Measurements from ENCODE around the gene PARD3. TPM values are rescaled to one million over a fixed set of nuclear protein-coding genes. Genes with fewer than 3 reads are reported as not detected.
A peak's percentile ranks its signal among the peaks of the same experiment; 100 is the strongest.

The PARD3 gene
- total RNA-seq, 1 experiment from 2014 or later, result 154 TPM

DNA sequence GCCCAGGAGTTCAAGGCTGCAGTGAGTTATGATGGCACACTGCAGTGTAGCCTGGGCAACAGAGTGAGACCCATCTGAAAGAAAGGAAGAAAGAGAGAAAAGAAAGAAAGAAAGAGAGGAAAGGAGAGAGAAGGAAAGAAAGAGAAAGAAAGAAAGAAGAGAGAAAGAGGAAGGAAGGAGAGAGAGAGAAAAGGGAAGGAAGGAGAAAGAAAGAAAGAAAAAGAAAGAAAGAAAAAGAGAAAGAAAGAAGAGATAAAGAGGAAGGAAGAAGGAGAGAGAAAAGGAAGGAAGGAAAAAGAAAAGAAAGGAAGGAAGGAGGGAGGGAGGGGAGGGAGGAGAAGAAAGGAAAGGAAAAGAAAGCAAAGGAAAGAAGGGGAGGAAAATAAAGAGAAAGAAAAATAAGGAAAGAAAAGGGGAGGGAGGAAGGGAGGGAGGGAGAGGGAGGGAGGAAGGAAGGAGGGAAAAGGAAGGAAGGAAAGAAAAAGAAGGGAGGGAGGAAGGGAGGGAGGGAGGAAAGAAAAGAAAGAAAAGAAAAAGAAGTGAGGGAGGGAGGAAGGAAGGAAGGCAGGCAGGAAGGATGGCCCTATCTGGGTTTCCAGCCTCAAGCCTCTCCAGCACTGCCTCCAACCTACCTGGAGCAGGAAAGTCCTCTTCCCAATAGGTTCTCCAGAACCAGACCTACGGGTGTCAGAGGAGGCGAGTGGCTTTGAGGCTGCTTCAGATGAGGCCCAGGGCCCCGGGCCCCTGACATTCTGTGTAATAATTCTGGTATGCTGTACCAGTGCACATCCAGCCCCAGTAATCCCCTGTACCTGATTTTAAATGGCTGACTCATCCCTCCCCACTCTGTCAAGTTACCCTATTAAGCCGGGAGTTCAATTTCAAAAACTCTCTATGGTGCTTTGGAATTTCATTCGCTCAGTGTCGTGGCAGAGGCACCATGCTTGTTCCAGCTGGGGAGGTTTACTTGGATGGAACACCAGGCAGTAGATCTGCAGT, 6.8 kb upstream of the PARD3 start:
- peak; percentile 74 for ATAC-seq
- H3K27me3 ChIP-seq (ENCODE audit: low read length), result no peaks in the 10 kb centered on the region
- no peaks in the 10 kb centered on the region for H3K9me2 ChIP-seq (replicated peaks; ENCODE audit: low read length)
- ChIA-PET CTCF (interaction anchor here (0.6 to 0.7 kb wide), 2 partner anchors 32 to 91 kb away, joined by 3 to 8 read pairs; no protein-coding TSS in a partner anchor), POLR2A (ENCODE audit: unreplicated experiment) (interaction anchor here (0.6 to 0.7 kb wide), 2 partner anchors 8 to 406 kb away, joined by 4 to 8 read pairs; no protein-coding TSS in a partner anchor)
- peak overlapping the region; percentile 7 for H3K4me2 ChIP-seq (ENCODE audit: low read length)
- no peaks in the 10 kb centered on the region for H3K9me3 ChIP-seq (ENCODE audit: low read length)
- H2AFZ ChIP-seq (ENCODE audit: low read length), result peak overlapping the region; percentile 32
- no TSS peak for BruUV-seq (replicated peaks)
- H3K79me2 ChIP-seq (ENCODE audit: low read length), result no peaks in the 10 kb centered on the region
- H3K36me3 ChIP-seq (ENCODE audit: low read depth, low read length), result no peaks in the 10 kb centered on the region
- intact Hi-C loops (cut with micrococcal nuclease), result no loop called here
- no peak overlapping the region for H3K4me3 ChIP-seq (ENCODE audit: low read length)
- H4K20me1 ChIP-seq (ENCODE audit: low read length), result no peaks in the 10 kb centered on the region
- no peak overlapping the region for H3K9ac ChIP-seq (ENCODE audit: low read length)
- peak; percentile 92 for DNase-seq
- peaks cover 7% of the 10 kb centered on the region for H3K4me1 ChIP-seq (ENCODE audit: insufficient read depth, low read length)
- H3K27ac ChIP-seq (ENCODE audit: low read length), result no peak overlapping the region
- H3F3A ChIP-seq (ENCODE audit: low read length, unreplicated experiment), result no peaks in the 10 kb centered on the region
- TF ChIP-seq, protein P1, sequence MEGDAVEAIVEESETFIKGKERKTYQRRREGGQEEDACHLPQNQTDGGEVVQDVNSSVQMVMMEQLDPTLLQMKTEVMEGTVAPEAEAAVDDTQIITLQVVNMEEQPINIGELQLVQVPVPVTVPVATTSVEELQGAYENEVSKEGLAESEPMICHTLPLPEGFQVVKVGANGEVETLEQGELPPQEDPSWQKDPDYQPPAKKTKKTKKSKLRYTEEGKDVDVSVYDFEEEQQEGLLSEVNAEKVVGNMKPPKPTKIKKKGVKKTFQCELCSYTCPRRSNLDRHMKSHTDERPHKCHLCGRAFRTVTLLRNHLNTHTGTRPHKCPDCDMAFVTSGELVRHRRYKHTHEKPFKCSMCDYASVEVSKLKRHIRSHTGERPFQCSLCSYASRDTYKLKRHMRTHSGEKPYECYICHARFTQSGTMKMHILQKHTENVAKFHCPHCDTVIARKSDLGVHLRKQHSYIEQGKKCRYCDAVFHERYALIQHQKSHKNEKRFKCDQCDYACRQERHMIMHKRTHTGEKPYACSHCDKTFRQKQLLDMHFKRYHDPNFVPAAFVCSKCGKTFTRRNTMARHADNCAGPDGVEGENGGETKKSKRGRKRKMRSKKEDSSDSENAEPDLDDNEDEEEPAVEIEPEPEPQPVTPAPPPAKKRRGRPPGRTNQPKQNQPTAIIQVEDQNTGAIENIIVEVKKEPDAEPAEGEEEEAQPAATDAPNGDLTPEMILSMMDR (conservative IDR thresholded peaks at IDR 0.05; ENCODE audit: low read depth, low read length), result no peak

DNA sequence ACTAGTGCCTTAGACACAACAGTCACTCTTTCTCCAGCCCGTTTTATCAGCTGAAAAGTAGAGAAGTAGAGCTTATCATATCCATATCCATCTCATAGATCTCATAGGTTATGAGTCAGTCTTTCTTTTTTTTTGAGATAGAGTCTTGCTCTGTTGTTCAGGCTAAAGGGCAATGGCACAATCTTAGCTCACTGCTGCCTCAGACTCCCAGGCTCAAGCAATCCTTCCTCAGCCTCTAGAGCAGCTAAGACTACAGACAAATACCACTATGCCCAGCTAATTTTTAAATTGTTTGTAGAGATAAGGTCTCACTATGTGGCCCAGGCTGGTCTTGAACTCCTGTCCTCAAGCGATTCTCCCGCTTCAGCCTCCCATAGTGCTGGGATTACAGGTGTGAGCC, 2.5 kb upstream of the PARD3 start:
- Histone ChIP-seq H3K9me3 (ENCODE audit: low read length) (no peaks in the 10 kb centered on the region), H3K9ac (ENCODE audit: low read length) (no peak overlapping the region), H3K36me3 (ENCODE audit: low read depth, low read length) (no peaks in the 10 kb centered on the region), H3K4me2 (ENCODE audit: low read length) (no peak overlapping the region), H3K4me1 (ENCODE audit: insufficient read depth, low read length) (peaks cover 31% of the 10 kb centered on the region), H3K79me2 (ENCODE audit: low read length) (peaks cover 19% of the 10 kb centered on the region), H4K20me1 (ENCODE audit: low read length) (peaks cover 13% of the 10 kb centered on the region), H3K27ac (ENCODE audit: low read length) (no peak overlapping the region), H3F3A (ENCODE audit: low read length, unreplicated experiment) (no peaks in the 10 kb centered on the region), H2AFZ (ENCODE audit: low read length) (no peak overlapping the region), H3K4me3 (ENCODE audit: low read length) (no peak overlapping the region), H3K9me2 (replicated peaks; ENCODE audit: low read length) (no peaks in the 10 kb centered on the region), H3K27me3 (ENCODE audit: low read length) (no peaks in the 10 kb centered on the region)
- TF ChIP-seq, protein P1 (conservative IDR thresholded peaks at IDR 0.05; ENCODE audit: low read depth, low read length), result no peak
- TF ChIP-seq EZH2 (IDR thresholded peaks at IDR 0.05; ENCODE audit: low read length, unreplicated experiment), result no peak
- TF ChIP-seq EZH2phosphoT487 (IDR thresholded peaks at IDR 0.05; ENCODE audit: borderline replicate concordance, low read length), result no peak
- TSS peak; percentile 16 for BruUV-seq (replicated peaks)
- DNase-seq (no peak), ATAC-seq (no peak)
- intact Hi-C loops (cut with micrococcal nuclease), result loop anchor here (2.0 kb wide), 1 partner anchor 45 kb away; no protein-coding TSS in a partner anchor
- ChIA-PET POLR2A (ENCODE audit: unreplicated experiment) (interaction anchor here (0.6 kb wide), 1 partner anchor 86 kb away, joined by 3 read pairs; no protein-coding TSS in a partner anchor), CTCF (interaction anchor here (0.5 to 2.7 kb wide), 4 partner anchors 27 to 96 kb away, joined by 3 to 31 read pairs (median 13); no protein-coding TSS in a partner anchor)
